HepG2 (cell line): ENCODE data around the gene DRC7. TPM values are rescaled to one million over a fixed set of nuclear protein-coding genes. Genes with fewer than 3 reads are reported as not detected.
A peak's percentile ranks its signal among the peaks of the same experiment; 100 is the strongest.

Experiments used
- CEBPZ ChIP-seq: IDR thresholded peaks from 2 replicates; pipeline ENCODE4 v1.6.1; 2012; ENCODE audit warnings: low read length, improper control_type of control experiment
- EEA1 ChIP-seq: sonication (generic); formaldehyde crosslinking; IDR thresholded peaks from 2 replicates; pipeline ENCODE4 v1.5.1; 2020; ENCODE audit warnings: mild to moderate bottlenecking, missing genetic modification reagents, borderline replicate concordance
- MAFF ChIP-seq: IDR thresholded peaks from 2 replicates; pipeline ENCODE4 v1.6.1; 2011; ENCODE audit warnings: low read depth, low read length, improper control_type of control experiment
- NR2C2 ChIP-seq: sonication (generic); formaldehyde crosslinking; IDR thresholded peaks from 2 replicates; pipeline ENCODE4 v1.4.0; 2020; ENCODE audit warnings: missing genetic modification reagents, mild to moderate bottlenecking, moderate library complexity, borderline replicate concordance
- POLR2AphosphoS5 ChIP-seq: IDR thresholded peaks from 2 replicates; pipeline ENCODE4 v1.6.1; 2012; ENCODE audit warnings: low read depth, low read length
- REST ChIP-seq, 2 experiments: IDR thresholded peaks; 2 replicates each; pipeline ENCODE4 v1.6.1; 2011 to 2012; ENCODE audit warnings: low read length in 2 of 2, borderline replicate concordance in 1 of 2, low read depth in 1 of 2, mild to moderate bottlenecking in 1 of 2, moderate library complexity in 1 of 2
- STAT5B ChIP-seq: sonication (generic); formaldehyde crosslinking; IDR thresholded peaks from 2 replicates; pipeline ENCODE4 v1.4.0; 2020; ENCODE audit warnings: missing genetic modification reagents
- ZBTB14 ChIP-seq: sonication (generic); formaldehyde crosslinking; IDR thresholded peaks from 2 replicates; pipeline ENCODE4 v1.4.0; 2020; ENCODE audit warnings: missing genetic modification reagents
- ZFAT ChIP-seq: sonication (generic); formaldehyde crosslinking; conservative IDR thresholded peaks from 2 replicates; pipeline ENCODE4 v1.8.1; 2023; ENCODE audit warnings: missing genetic modification reagents, inconsistent platforms
- ZNF142 ChIP-seq: sonication (generic); formaldehyde crosslinking; IDR thresholded peaks from 2 replicates; pipeline ENCODE4 v1.4.0; 2020; ENCODE audit warnings: missing genetic modification reagents
- ZNF274 ChIP-seq: sonication (generic); formaldehyde crosslinking; IDR thresholded peaks from 2 replicates; pipeline ENCODE4 v1.5.1; 2020; ENCODE audit warnings: mild to moderate bottlenecking, missing genetic modification reagents
- ZNF441 ChIP-seq: sonication (generic); formaldehyde crosslinking; IDR thresholded peaks from 2 replicates; pipeline ENCODE4 v1.7.0; 2021; ENCODE audit warnings: missing genetic modification reagents, borderline replicate concordance
- ZNF644 ChIP-seq: IDR thresholded peaks from 2 replicates; pipeline ENCODE4 v1.6.1; 2016; ENCODE audit warnings: low read depth
- polyA plus RNA-seq, 8 experiments: library from polyadenylated mRNA; depleted of rRNA in 3 of 8; stranded (reverse) in 7 of 8; unstranded in 1 of 8; fragments of >200 nt; fragmentation: Illumina TruSeq in 4 of 8; extraction: Trizol in 4 of 8; gene quantifications; 2 replicates each; pipeline versions ENCODE4 v1.2.1 to v1.2.3, GENCODE V29; 2011 to 2016; ENCODE audit warnings: low read depth in 4 of 8, missing spikeins in 1 of 8, mixed read lengths in 1 of 8; ENCODE audit not compliant: insufficient read depth in 1 of 8
- total RNA-seq, 5 experiments: library from RNA; depleted of rRNA; stranded (reverse); fragments of >200 nt; fragmentation: Illumina TruSeq; extraction: Trizol; gene quantifications; 2 replicates each; pipeline ENCODE4 v1.2.3, GENCODE V29; 2016; ENCODE audit warnings: low read depth in 1 of 5

The DRC7 gene
- total and polyA plus RNA-seq, 2 of the 13 experiments (the other 11 are each of a cell fraction or from before 2014, with no cell fraction given): 2.7 to 3.4 TPM

GRCh38 chr16:57709663-57710062 is 15.1 kb downstream of the DRC7 start (continued):
- no peak for TF ChIP-seq ZNF441
- TF ChIP-seq ZNF142 (CRISPR knock-in tag): no peak
- TF ChIP-seq NR2C2 (CRISPR knock-in tag): no peak
- no peak for TF ChIP-seq POLR2AphosphoS5
- TF ChIP-seq ZNF274: no peak
- no peak for TF ChIP-seq ZFAT (CRISPR knock-in tag)
- TF ChIP-seq ZNF644: peak; percentile 78
- no peak for TF ChIP-seq REST (IDR thresholded peaks at IDR 0.05; ENCODE audit: borderline replicate concordance in 1 of 2, low read depth in 1 of 2, low read length in 2 of 2)
- no peak for TF ChIP-seq EEA1 (CRISPR knock-in tag)
- no peak for TF ChIP-seq MAFF
- no peak for TF ChIP-seq ZBTB14 (CRISPR knock-in tag)
- no peak for TF ChIP-seq CEBPZ
- no peak for TF ChIP-seq STAT5B (CRISPR knock-in tag)
